SK-N-SH treated with all-trans-retinoic acid at 6 μM for 48 hours (cell line): Measurements from ENCODE around the gene FUT4.

Experiments
- BACH2 ChIP-seq: fragments of 250-450 bp; sonication (Bioruptor Pico); IDR thresholded peaks from 2 replicates; pipeline ENCODE4 v1.9.0; 2021; ENCODE audit warnings: mild to moderate bottlenecking, borderline replicate concordance
- ZC3H10 ChIP-seq: fragments of 250-450 bp; sonication (Bioruptor Pico); IDR thresholded peaks from 2 replicates; pipeline ENCODE4 v1.5.1; 2021; ENCODE audit warnings: mild to moderate bottlenecking, moderate library complexity
- TF ChIP-seq, protein P1 (sequence below): fragments of 250-450 bp; sonication (Bioruptor Pico); IDR thresholded peaks from 2 replicates; pipeline ENCODE4 v1.8.0; 2021; ENCODE audit warnings: low read depth, mild to moderate bottlenecking, moderate library complexity, borderline replicate concordance
- TF ChIP-seq, protein P2 (sequence below): fragments of 250-450 bp; sonication (Bioruptor Pico); IDR thresholded peaks from 2 replicates; pipeline ENCODE4 v1.8.0; 2020; ENCODE audit warnings: mild to moderate bottlenecking, moderate library complexity, borderline replicate concordance

DNA sequence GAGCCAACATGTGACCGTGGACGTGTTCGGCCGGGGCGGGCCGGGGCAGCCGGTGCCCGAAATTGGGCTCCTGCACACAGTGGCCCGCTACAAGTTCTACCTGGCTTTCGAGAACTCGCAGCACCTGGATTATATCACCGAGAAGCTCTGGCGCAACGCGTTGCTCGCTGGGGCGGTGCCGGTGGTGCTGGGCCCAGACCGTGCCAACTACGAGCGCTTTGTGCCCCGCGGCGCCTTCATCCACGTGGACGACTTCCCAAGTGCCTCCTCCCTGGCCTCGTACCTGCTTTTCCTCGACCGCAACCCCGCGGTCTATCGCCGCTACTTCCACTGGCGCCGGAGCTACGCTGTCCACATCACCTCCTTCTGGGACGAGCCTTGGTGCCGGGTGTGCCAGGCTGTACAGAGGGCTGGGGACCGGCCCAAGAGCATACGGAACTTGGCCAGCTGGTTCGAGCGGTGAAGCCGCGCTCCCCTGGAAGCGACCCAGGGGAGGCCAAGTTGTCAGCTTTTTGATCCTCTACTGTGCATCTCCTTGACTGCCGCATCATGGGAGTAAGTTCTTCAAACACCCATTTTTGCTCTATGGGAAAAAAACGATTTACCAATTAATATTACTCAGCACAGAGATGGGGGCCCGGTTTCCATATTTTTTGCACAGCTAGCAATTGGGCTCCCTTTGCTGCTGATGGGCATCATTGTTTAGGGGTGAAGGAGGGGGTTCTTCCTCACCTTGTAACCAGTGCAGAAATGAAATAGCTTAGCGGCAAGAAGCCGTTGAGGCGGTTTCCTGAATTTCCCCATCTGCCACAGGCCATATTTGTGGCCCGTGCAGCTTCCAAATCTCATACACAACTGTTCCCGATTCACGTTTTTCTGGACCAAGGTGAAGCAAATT is 1.8 kb downstream of the FUT4 start:
- TF ChIP-seq, protein P1, sequence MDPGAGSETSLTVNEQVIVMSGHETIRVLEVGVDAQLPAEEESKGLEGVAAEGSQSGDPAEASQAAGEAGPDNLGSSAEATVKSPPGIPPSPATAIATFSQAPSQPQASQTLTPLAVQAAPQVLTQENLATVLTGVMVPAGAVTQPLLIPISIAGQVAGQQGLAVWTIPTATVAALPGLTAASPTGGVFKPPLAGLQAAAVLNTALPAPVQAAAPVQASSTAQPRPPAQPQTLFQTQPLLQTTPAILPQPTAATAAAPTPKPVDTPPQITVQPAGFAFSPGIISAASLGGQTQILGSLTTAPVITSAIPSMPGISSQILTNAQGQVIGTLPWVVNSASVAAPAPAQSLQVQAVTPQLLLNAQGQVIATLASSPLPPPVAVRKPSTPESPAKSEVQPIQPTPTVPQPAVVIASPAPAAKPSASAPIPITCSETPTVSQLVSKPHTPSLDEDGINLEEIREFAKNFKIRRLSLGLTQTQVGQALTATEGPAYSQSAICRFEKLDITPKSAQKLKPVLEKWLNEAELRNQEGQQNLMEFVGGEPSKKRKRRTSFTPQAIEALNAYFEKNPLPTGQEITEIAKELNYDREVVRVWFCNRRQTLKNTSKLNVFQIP (CRISPR knock-in tag) = no peak
- TF ChIP-seq BACH2 (no peak), ZC3H10 (CRISPR knock-in tag) (no peak)
- TF ChIP-seq, protein P2, sequence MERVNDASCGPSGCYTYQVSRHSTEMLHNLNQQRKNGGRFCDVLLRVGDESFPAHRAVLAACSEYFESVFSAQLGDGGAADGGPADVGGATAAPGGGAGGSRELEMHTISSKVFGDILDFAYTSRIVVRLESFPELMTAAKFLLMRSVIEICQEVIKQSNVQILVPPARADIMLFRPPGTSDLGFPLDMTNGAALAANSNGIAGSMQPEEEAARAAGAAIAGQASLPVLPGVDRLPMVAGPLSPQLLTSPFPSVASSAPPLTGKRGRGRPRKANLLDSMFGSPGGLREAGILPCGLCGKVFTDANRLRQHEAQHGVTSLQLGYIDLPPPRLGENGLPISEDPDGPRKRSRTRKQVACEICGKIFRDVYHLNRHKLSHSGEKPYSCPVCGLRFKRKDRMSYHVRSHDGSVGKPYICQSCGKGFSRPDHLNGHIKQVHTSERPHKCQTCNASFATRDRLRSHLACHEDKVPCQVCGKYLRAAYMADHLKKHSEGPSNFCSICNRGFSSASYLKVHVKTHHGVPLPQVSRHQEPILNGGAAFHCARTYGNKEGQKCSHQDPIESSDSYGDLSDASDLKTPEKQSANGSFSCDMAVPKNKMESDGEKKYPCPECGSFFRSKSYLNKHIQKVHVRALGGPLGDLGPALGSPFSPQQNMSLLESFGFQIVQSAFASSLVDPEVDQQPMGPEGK = no peak
